ENCODE results near the gene GSTM1.

DNA sequence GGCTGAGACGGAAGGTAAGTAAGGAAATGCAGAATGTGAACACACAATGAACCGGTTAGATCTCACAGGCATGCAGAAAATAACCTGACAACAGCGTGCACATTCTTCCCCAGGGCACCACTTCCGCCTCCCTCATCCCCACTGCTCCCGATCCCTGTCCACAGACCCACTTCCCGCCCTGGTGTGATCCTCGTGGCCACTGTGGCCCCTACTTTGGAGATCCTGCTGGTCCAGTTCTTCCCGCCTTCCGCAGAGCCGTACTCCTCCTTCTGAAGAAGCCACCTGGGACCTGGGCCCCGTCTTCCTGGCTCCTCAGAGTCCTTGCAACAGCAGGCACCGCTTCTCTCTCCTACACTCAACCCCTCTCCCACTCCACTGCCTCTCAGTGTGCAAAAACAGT is 33.1 kb upstream of the GSTM1 start:
- no peak for TF ChIP-seq POLR2A (IDR thresholded peaks at IDR 0.05)
- TF ChIP-seq, protein P1, sequence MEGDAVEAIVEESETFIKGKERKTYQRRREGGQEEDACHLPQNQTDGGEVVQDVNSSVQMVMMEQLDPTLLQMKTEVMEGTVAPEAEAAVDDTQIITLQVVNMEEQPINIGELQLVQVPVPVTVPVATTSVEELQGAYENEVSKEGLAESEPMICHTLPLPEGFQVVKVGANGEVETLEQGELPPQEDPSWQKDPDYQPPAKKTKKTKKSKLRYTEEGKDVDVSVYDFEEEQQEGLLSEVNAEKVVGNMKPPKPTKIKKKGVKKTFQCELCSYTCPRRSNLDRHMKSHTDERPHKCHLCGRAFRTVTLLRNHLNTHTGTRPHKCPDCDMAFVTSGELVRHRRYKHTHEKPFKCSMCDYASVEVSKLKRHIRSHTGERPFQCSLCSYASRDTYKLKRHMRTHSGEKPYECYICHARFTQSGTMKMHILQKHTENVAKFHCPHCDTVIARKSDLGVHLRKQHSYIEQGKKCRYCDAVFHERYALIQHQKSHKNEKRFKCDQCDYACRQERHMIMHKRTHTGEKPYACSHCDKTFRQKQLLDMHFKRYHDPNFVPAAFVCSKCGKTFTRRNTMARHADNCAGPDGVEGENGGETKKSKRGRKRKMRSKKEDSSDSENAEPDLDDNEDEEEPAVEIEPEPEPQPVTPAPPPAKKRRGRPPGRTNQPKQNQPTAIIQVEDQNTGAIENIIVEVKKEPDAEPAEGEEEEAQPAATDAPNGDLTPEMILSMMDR (IDR thresholded peaks at IDR 0.05), result no peak
